Mesothelial cell of epicardium (in vitro differentiated cells): ENCODE results near the gene ASTL. TPM values are rescaled to one million over a fixed set of nuclear protein-coding genes. Genes with fewer than 3 reads are reported as not detected.

Source experiments
- DNase-seq, 2 experiments: peaks; one replicate each; pipeline ENCODE4 v3.0.0; 2021; ENCODE audit warnings: low spot score in 2 of 2; ENCODE audit not compliant: unreplicated experiment in 2 of 2
- H3K27ac Mint-ChIP-seq: 2 replicates; pipeline ENCODE4 v1.8.0; 2021; ENCODE audit warnings: mixed read lengths
- H3K27me3 Mint-ChIP-seq: 2 replicates; pipeline ENCODE4 v1.8.0; 2021; ENCODE audit warnings: low read depth, mixed read lengths
- H3K36me3 Mint-ChIP-seq: 2 replicates; pipeline ENCODE4 v1.8.0; 2021; ENCODE audit warnings: mixed read lengths
- H3K4me1 Mint-ChIP-seq: 2 replicates; pipeline ENCODE4 v1.8.0; 2021; ENCODE audit warnings: mixed read lengths
- H3K4me3 Mint-ChIP-seq: 2 replicates; pipeline ENCODE4 v1.8.0; 2021; ENCODE audit warnings: mild to moderate bottlenecking, moderate library complexity, mixed read lengths
- H3K9me3 Mint-ChIP-seq: 2 replicates; pipeline ENCODE4 v1.8.0; 2021; ENCODE audit warnings: mixed read lengths
- CTCF ChIP-seq: fragments of 200-600 bp; sonication (generic); IDR thresholded peaks from one replicate; pipeline ENCODE4 v1.5.0; 2021; ENCODE audit warnings: antibody characterized with exemption; ENCODE audit not compliant: unreplicated experiment
- total RNA-seq: library from RNA; stranded (reverse); gene quantifications from 3 replicates; pipeline ENCODE4 v1.2.1, GENCODE V29; 2021

ASTL gene
- total RNA-seq, 1 donor from 2014 or later, result 1.2 TPM

- Mint-ChIP-seq H3K27me3 (peaks cover 80% of the 10 kb centered on the region), H3K4me1 (peaks cover 8% of the 10 kb centered on the region), H3K27ac (no peak overlapping the region), H3K36me3 (no peaks in the 10 kb centered on the region), H3K4me3 (peak overlapping the region; percentile 63), H3K9me3 (no peaks in the 10 kb centered on the region)
- peak; percentile 68 for TF ChIP-seq CTCF
- peak; percentile 59 to 77 for DNase-seq
These were observed 21.3 kb downstream of the ASTL start for GRCh38 chr2:96116879-96117533.

GRCh38 chr2:96116424-96116878 is 21.9 kb downstream of the ASTL start, which contains the start of gene ADRA2B:
TSS of gene ADRA2B (minus strand) at chr2:96116571. CDS start at chr2:96116149, 422 bp downstream.
- Mint-ChIP-seq H3K36me3 (no peaks in the 10 kb centered on the region), H3K4me1 (peaks cover 8% of the 10 kb centered on the region), H3K9me3 (no peaks in the 10 kb centered on the region), H3K4me3 (peak within 1 kb of the TSS; percentile 66), H3K27ac (no peak within 1 kb of the TSS), H3K27me3 (peaks cover 74% of the 10 kb centered on the region)
- peak; percentile 58 to 70 for DNase-seq
- TF ChIP-seq CTCF, result no peak

- H3K27ac Mint-ChIP-seq, result no peak overlapping the region
- DNase-seq, result peak in 1 of 2 experiments; percentile 14
- no peaks in the 10 kb centered on the region for H3K36me3 Mint-ChIP-seq
- H3K4me1 Mint-ChIP-seq, result peaks cover 8% of the 10 kb centered on the region
- peak overlapping the region; percentile 66 for H3K4me3 Mint-ChIP-seq
- no peaks in the 10 kb centered on the region for H3K9me3 Mint-ChIP-seq
- peaks cover 68% of the 10 kb centered on the region for H3K27me3 Mint-ChIP-seq
- no peak for TF ChIP-seq CTCF
These were observed 22.5 kb downstream of the ASTL start for GRCh38 chr2:96115631-96116423.

- Mint-ChIP-seq H3K9me3 (no peaks in the 10 kb centered on the region), H3K4me1 (peaks cover 8% of the 10 kb centered on the region), H3K36me3 (no peaks in the 10 kb centered on the region), H3K27ac (no peak overlapping the region), H3K4me3 (peak overlapping the region; percentile 66), H3K27me3 (peaks cover 60% of the 10 kb centered on the region)
- no peak for TF ChIP-seq CTCF
- peak in 1 of 2 experiments; percentile 14 for DNase-seq
These were observed 23.3 kb downstream of the ASTL start for GRCh38 chr2:96114903-96115581.

GRCh38 chr2:96114546-96114902 is 23.8 kb downstream of the ASTL start:
- Mint-ChIP-seq H3K27ac (no peak overlapping the region), H3K4me3 (no peak overlapping the region), H3K4me1 (peaks cover 8% of the 10 kb centered on the region), H3K9me3 (no peaks in the 10 kb centered on the region), H3K27me3 (peaks cover 55% of the 10 kb centered on the region), H3K36me3 (no peaks in the 10 kb centered on the region)
- TF ChIP-seq CTCF, result no peak
- DNase-seq, result no peak
